Stomach (tissue), 4 donors: ENCODE measurements around the gene NR5A1.

Source experiments
- CTCF ChIP-seq, 7 experiments: fragments of 450-650 bp in 4 of 7; fragments of 200-600 bp in 3 of 7; sonication (generic) in 3 of 7; IDR thresholded peaks; one replicate each; pipeline ENCODE4 v1.5.1; 2016 to 2019; ENCODE audit warnings: antibody characterized with exemption in 7 of 7, control low read depth in 2 of 7, mild to moderate bottlenecking in 1 of 7
- EP300 ChIP-seq: sonication (generic); formaldehyde crosslinking; IDR thresholded peaks from one replicate; pipeline ENCODE4 v1.6.1; 2017; ENCODE audit warnings: antibody characterized with exemption
- POLR2AphosphoS5 ChIP-seq, 3 donors: sonication (generic); formaldehyde crosslinking; IDR thresholded peaks; one replicate each; pipeline ENCODE4 v1.6.1; 2016; ENCODE audit warnings: antibody characterized with exemption in 3 of 3

- TF ChIP-seq CTCF (IDR thresholded peaks at IDR 0.05) (no peak), POLR2AphosphoS5 (IDR thresholded peaks at IDR 0.05) (no peak), EP300 (no peak)
These were observed 753 bp upstream of the NR5A1 start for GRCh38 chr9:124507880-124508423.
